Liver (tissue), 9 donors: ENCODE data around the gene CEACAM6. TPM values are rescaled to one million over a fixed set of nuclear protein-coding genes. Genes with fewer than 3 reads are reported as not detected.

Experiments used
- DNase-seq: peaks from one replicate; pipeline ENCODE4 v3.0.0-alpha.2; 2017; ENCODE audit warnings: low spot score
- H3K27ac ChIP-seq, 2 donors: one replicate each; pipeline ENCODE4 v1.7.0; 2013; ENCODE audit warnings: inconsistent platforms in 2 of 2, low read length in 2 of 2, control low read depth in 1 of 2, low read depth in 1 of 2, mild to moderate bottlenecking in 1 of 2
- H3K27me3 ChIP-seq, 4 donors: one replicate each; pipeline versions ENCODE4 v1.6.1 to v1.7.0; 2013; ENCODE audit warnings: low read length in 3 of 4, inconsistent platforms in 1 of 4, mild to moderate bottlenecking in 1 of 4, moderate library complexity in 1 of 4; ENCODE audit not compliant: control insufficient read depth in 4 of 4, insufficient read depth in 4 of 4
- H3K36me3 ChIP-seq, 4 donors: one replicate each; pipeline versions ENCODE4 v1.6.1 to v1.7.0; 2013; ENCODE audit warnings: low read length in 3 of 4, mild to moderate bottlenecking in 3 of 4, low read depth in 1 of 4, moderate library complexity in 1 of 4; ENCODE audit not compliant: control insufficient read depth in 4 of 4, insufficient read depth in 3 of 4
- H3K4me1 ChIP-seq, 4 donors: one replicate each; pipeline versions ENCODE4 v1.6.1 to v1.7.0; 2013; ENCODE audit warnings: low read length in 3 of 4, mild to moderate bottlenecking in 3 of 4, moderate library complexity in 1 of 4; ENCODE audit not compliant: control insufficient read depth in 4 of 4, insufficient read depth in 4 of 4
- H3K4me3 ChIP-seq, 3 donors: one replicate each; pipeline versions ENCODE4 v1.6.1 to v1.7.0; 2013; ENCODE audit warnings: low read length in 3 of 3, control low read depth in 1 of 3, low read depth in 1 of 3, mild to moderate bottlenecking in 1 of 3
- H3K9ac ChIP-seq, 2 donors: one replicate each; pipeline ENCODE4 v1.7.0; 2013; ENCODE audit warnings: low read length in 2 of 2, mild to moderate bottlenecking in 2 of 2, moderate library complexity in 2 of 2, control low read depth in 1 of 2, low read depth in 1 of 2
- H3K9me3 ChIP-seq, 4 donors: one replicate each; pipeline versions ENCODE4 v1.6.1 to v1.7.0; 2013; ENCODE audit warnings: low read length in 3 of 4; ENCODE audit not compliant: control insufficient read depth in 4 of 4
- ATF3 ChIP-seq: IDR thresholded peaks from 2 replicates; pipeline ENCODE4 v1.6.1; 2016; ENCODE audit warnings: antibody characterized with exemption
- CTCF ChIP-seq: fragments of 150-350 bp; IDR thresholded peaks from 2 replicates; pipeline ENCODE4 v1.5.1; 2017; ENCODE audit warnings: improper control_type of control experiment, low read depth, low read length; ENCODE audit not compliant: missing input control
- EGR1 ChIP-seq, 2 donors: IDR thresholded peaks; 2 replicates each; pipeline ENCODE4 v1.6.1; 2016 to 2018; ENCODE audit warnings: antibody characterized with exemption in 2 of 2, low read depth in 2 of 2
- FOXA1 ChIP-seq: IDR thresholded peaks from 2 replicates; pipeline ENCODE4 v1.6.1; 2016; ENCODE audit warnings: antibody characterized with exemption
- FOXA2 ChIP-seq: IDR thresholded peaks from 2 replicates; pipeline ENCODE4 v1.6.1; 2016; ENCODE audit warnings: antibody characterized with exemption
- GABPA ChIP-seq, 2 donors: IDR thresholded peaks in 1 of 2; conservative IDR thresholded peaks in 1 of 2; 2 replicates each; pipeline ENCODE4 v1.6.1; 2016; ENCODE audit warnings: antibody characterized with exemption in 2 of 2, mild to moderate bottlenecking in 1 of 2, moderate library complexity in 1 of 2
- HNF4A ChIP-seq, 2 donors: conservative IDR thresholded peaks; 2 replicates each; pipeline ENCODE4 v1.6.1; 2016; ENCODE audit warnings: antibody characterized with exemption in 2 of 2, mild to moderate bottlenecking in 2 of 2
- HNF4G ChIP-seq: IDR thresholded peaks from 2 replicates; pipeline ENCODE4 v1.6.1; 2016; ENCODE audit warnings: antibody characterized with exemption
- JUND ChIP-seq, 2 donors: IDR thresholded peaks; 2 replicates each; pipeline ENCODE4 v1.6.1; 2016; ENCODE audit warnings: antibody characterized with exemption in 2 of 2
- MAX ChIP-seq: IDR thresholded peaks from 2 replicates; pipeline ENCODE4 v1.6.1; 2016; ENCODE audit warnings: antibody characterized with exemption
- NR2F2 ChIP-seq: IDR thresholded peaks from 2 replicates; pipeline ENCODE4 v1.6.1; 2016; ENCODE audit warnings: antibody characterized with exemption
- RAD21 ChIP-seq, 2 donors: IDR thresholded peaks; 2 replicates each; pipeline ENCODE4 v1.6.1; 2016; ENCODE audit warnings: antibody characterized with exemption in 2 of 2, mild to moderate bottlenecking in 2 of 2
- REST ChIP-seq: IDR thresholded peaks from 2 replicates; pipeline ENCODE4 v1.6.1; 2016; ENCODE audit warnings: antibody characterized with exemption, mild to moderate bottlenecking
- RXRA ChIP-seq, 2 donors: IDR thresholded peaks; 2 replicates each; pipeline ENCODE4 v1.6.1; 2017 to 2018; ENCODE audit warnings: antibody characterized with exemption in 2 of 2, mild to moderate bottlenecking in 1 of 2
- SP1 ChIP-seq: IDR thresholded peaks from 2 replicates; pipeline ENCODE4 v1.6.1; 2018; ENCODE audit warnings: antibody characterized with exemption, mild to moderate bottlenecking
- TAF1 ChIP-seq: conservative IDR thresholded peaks from 2 replicates; pipeline ENCODE4 v1.6.1; 2016; ENCODE audit warnings: antibody characterized with exemption, mild to moderate bottlenecking
- YY1 ChIP-seq: IDR thresholded peaks from 2 replicates; pipeline ENCODE4 v1.6.1; 2016; ENCODE audit warnings: antibody characterized with exemption, mild to moderate bottlenecking
- WGBS: extraction: QIAGEN DNeasy Blood & Tissue Kit; methylation state at CpG from one replicate; pipeline ENCODE4 v1.1.7; 2013; 5-methylcytosine and 5-hydroxymethylcytosine counted together
- polyA plus RNA-seq, 2 donors: library from polyadenylated mRNA; stranded (reverse) in 1 of 2; unstranded in 1 of 2; fragments of 200-250 nt in 1 of 2; fragments of >200 nt in 1 of 2; fragmentation: Nextera tagmentation in 1 of 2; extraction: Ambion mirVana in 1 of 2; gene quantifications; one replicate each; pipeline versions ENCODE4 v1.2.1 to v1.2.3, GENCODE V29; 2013 to 2015
- total RNA-seq, 2 donors: library from RNA; depleted of rRNA; stranded (reverse); fragments of >200 nt; gene quantifications; one replicate each; pipeline ENCODE4 v1.2.3, GENCODE V29; 2014
- TF ChIP-seq, protein P1 (sequence below): IDR thresholded peaks from 2 replicates; pipeline ENCODE4 v1.6.1; 2016; ENCODE audit warnings: antibody characterized with exemption
- donor health status: healthy.
- donor health status: healthy.
- donor health status: healthy.
- donor health status: healthy.
- donor health status: healthy.

Gene CEACAM6
- total and polyA plus RNA-seq, 4 donors: 0.08 to 2.4 (median 0.28) TPM; not detected in 1

DNA sequence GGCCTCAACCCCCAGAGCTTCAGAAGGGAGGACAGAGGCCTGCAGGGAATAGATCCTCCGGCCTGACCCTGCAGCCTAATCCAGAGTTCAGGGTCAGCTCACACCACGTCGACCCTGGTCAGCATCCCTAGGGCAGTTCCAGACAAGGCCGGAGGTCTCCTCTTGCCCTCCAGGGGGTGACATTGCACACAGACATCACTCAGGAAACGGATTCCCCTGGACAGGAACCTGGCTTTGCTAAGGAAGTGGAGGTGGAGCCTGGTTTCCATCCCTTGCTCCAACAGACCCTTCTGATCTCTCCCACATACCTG lies 47.9 kb upstream of the CEACAM6 start:
- no peak overlapping the region for H3K4me3 ChIP-seq
- WGBS: 40% methylated on average over 5 of the region's 5 CpGs
- TF ChIP-seq JUND (IDR thresholded peaks at IDR 0.05) (no peak), CTCF (no peak), MAX (no peak), HNF4A (conservative IDR thresholded peaks at IDR 0.05) (no peak), ATF3 (no peak), RAD21 (IDR thresholded peaks at IDR 0.05) (no peak), FOXA2 (no peak), REST (no peak), YY1 (no peak), RXRA (IDR thresholded peaks at IDR 0.05) (no peak), TAF1 (no peak), FOXA1 (no peak), EGR1 (IDR thresholded peaks at IDR 0.05; ENCODE audit: low read depth in 2 of 2) (no peak), NR2F2 (no peak), HNF4G (no peak), SP1 (no peak), GABPA (IDR thresholded peaks at IDR 0.05 in 1 of 2, conservative IDR thresholded peaks at IDR 0.05 in 1 of 2) (no peak)
- TF ChIP-seq, protein P1, sequence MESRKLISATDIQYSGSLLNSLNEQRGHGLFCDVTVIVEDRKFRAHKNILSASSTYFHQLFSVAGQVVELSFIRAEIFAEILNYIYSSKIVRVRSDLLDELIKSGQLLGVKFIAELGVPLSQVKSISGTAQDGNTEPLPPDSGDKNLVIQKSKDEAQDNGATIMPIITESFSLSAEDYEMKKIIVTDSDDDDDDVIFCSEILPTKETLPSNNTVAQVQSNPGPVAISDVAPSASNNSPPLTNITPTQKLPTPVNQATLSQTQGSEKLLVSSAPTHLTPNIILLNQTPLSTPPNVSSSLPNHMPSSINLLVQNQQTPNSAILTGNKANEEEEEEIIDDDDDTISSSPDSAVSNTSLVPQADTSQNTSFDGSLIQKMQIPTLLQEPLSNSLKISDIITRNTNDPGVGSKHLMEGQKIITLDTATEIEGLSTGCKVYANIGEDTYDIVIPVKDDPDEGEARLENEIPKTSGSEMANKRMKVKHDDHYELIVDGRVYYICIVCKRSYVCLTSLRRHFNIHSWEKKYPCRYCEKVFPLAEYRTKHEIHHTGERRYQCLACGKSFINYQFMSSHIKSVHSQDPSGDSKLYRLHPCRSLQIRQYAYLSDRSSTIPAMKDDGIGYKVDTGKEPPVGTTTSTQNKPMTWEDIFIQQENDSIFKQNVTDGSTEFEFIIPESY: no peak
- no peak overlapping the region for H3K9ac ChIP-seq
- H3K36me3 ChIP-seq: no peaks in the 10 kb centered on the region
- no peaks in the 10 kb centered on the region for H3K9me3 ChIP-seq
- no peaks in the 10 kb centered on the region for H3K4me1 ChIP-seq
- peaks cover 0 to 5% (median 2%) of the 10 kb centered on the region in 4 donors for H3K27me3 ChIP-seq
- DNase-seq: no peak
- no peak overlapping the region for H3K27ac ChIP-seq
